HG03558 (cell line): Measurements from ENCODE around the gene TBC1D21.

Experiments
- ATAC-seq: cut with Tn5 transposase; IDR thresholded peaks from one replicate; pipeline ENCODE4 v1.9.1; 2021; ENCODE audit warnings: moderate number of reproducible peaks; ENCODE audit not compliant: unreplicated experiment; ENCODE audit errors: extremely low read depth

The TBC1D21 gene, protein sequence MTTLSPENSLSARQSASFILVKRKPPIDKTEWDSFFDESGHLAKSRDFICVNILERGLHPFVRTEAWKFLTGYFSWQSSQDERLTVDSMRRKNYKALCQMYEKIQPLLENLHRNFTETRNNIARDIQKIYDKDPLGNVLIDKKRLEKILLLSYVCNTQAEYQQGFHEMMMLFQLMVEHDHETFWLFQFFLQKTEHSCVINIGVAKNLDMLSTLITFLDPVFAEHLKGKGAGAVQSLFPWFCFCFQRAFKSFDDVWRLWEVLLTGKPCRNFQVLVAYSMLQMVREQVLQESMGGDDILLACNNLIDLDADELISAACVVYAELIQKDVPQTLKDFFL

DNA sequence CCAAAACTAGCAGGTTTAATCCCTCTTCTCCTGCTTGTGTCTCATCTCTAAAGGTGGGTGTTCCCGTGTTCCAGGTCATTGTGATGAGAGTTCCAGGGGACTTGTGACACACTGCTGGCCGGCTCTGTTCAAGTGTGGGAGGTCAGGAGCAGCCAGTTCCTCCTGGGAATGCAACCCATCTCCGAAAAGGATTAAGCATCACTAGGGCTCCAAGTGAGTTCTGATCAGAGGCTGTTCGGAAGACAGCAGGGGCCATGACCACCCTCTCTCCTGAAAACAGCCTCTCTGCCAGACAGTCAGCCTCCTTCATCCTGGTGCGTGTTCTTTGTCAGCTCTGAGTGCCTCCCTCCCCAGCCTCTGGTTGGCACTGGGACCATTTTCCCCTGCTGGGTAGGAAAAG lies at the start of gene TBC1D21:
TBC1D21 (plus strand) TSS at position 109 of the 400 bp plus-strand sequence; CDS start at position 255, 146 bp downstream.
- ATAC-seq, result no peak

DNA sequence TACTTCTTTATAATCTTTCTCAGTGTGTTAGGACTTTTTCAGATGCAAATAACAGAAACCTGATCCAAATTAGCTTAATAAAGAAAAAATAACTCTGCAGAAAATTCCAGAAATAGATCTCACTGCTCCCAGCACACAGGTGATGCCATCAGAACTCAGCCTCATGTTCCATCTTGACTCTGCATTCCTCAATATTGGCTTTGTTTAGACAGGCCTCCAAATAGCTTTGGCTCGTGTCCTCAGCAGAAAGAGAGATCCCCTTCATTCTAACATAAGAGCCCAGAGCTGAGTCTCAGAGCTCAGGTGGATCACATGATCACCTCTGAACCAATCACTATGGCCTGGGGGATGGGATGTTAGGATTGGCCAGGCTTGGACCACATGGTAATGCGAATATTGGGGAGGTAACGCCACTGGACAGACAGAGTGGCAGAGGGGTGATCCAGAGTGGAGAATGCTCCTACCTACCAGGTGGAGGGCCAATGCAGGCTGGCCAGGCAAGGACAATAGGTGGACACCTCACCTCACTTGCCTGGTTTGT lies 46.6 kb upstream of the TBC1D21 start:
- ATAC-seq, result no peak

DNA sequence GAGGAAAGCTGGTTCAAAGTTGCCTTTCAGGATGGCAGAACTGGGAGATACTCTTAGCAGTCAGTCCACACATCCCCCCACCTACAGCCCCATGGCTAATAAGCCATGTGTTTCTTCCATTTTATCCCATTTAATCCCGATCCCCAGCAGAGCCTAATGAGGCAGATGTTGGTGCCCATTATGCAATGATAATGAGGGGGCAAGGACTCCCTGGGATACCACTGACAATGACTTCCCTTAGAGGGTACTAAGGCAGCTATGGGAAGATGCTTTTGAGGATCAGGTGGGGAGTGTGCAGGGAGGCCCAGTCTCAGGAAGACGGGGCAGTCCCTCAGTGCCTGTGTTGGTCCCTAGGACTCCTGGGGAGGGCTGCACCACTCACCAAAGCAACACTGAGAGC lies 43.8 kb upstream of the TBC1D21 start:
- ATAC-seq, result no peak

DNA sequence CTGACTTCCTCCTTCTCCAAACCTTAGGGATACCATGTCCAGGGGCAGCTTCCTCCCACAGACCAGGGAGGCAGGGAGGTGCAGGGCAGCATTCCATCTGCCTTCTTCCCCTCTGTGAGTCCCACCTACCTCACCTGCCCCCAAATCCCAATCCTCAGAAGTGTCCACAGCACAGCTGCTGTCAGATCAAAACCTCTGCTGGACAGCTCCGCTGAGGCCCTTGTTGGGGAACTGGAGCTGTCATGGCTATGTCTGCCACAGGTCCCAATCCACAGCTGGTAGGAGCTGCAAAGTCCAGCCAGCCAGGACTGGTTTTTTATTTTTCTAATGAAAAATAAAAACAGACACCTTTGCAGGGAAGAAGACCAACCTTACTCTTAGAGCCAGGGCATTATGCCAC lies 40.7 kb upstream of the TBC1D21 start:
- no peak for ATAC-seq

DNA sequence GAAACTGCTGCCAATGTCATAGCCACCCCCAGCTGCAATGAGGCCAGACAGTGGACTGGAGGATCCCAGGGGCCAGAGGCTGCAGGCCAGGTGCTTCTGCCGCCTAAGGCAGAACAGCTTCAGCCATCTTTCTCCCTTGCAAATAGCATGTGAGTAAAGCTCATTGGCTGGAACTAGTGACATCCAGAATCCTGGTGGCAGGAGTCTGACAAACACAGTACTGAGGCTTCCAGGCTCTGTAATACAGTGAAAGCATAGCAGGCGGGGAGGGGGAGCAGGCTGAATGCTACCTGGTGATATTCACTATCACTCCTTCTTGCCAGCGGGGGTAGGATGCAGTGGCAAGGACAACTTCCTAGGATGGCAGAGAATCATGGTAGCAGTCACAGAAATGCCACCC lies 36.5 kb upstream of the TBC1D21 start:
- ATAC-seq, result no peak

DNA sequence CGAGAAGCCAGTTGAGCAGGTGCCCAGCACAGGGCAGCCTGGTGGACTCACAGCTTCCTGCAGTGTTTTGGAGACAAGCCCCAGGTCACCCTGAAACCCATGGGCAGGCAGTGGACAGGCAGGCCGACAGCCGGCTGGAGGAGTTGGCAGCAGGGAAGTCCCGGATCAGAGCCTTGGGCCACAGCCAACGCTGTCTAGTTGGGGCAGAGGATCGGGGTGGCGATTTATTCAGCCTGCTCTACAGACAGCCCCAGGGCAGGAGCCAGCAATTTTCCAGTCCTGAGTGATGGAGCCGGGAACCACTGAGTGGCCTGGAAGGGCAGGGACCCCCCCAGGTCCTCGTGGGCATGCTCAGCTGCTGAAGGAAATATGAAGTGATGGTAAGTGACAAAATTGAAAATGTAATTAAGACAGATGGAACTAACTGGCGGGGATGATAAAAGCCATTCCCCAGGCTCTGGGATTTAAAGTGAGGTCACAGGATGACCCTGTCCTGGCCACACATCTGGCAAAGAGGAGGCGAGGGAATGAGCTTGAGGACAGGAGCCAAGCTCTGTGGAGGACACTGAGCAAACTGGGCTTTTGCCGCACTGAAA lies 34.4 kb upstream of the TBC1D21 start:
- no peak for ATAC-seq

DNA sequence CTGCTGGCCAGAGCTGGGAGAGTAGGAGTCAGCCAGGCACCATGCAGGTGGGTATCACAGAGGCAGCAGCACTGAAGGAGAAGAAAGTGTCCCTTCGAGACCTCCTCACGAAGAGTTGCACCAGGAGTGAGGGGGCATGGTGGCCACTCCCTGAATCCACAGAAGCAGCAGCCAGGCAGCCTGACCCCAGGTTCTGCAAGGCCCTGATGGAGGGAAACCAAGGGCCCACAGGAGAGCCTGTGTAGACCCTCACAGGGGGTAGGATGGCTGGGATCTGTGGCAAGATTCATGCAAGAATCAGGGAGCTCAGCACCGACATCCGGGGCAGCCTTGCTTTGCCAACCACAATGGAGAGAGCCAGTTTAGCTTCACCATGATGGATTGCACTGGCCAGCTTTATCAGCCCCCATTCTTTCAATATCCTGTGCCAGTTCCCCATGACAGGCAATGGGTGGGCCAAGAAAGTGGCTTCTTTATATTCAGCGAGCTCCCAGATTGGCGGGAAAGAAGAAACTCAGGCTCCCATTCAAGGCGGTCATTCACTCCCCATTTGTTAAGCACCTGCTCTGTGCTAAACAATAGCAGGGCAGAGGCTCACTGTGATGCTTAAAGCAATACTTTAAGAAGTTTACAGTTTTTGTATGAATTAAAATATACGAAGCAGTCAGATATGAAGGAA lies 33.5 kb upstream of the TBC1D21 start:
- no peak for ATAC-seq

DNA sequence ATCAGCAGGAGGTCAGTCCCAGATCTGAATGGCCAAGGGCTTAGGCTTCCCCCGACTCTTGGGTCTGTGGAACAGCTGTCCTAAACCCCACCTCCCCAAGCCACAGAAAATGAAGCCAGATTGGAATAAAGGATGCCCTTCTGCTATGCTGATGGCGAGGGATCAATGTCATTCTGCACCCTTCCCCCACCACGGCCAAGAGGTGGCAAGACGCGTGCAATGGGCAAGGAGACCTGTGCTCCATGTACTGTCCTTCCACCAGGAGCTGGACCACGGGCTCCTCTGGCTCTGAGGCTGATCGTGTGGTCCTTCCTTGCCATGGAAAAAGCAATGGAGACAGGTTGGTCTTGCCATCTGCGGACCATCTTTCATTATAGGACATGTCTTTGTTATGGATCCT lies 32.6 kb upstream of the TBC1D21 start:
- ATAC-seq, result no peak

DNA sequence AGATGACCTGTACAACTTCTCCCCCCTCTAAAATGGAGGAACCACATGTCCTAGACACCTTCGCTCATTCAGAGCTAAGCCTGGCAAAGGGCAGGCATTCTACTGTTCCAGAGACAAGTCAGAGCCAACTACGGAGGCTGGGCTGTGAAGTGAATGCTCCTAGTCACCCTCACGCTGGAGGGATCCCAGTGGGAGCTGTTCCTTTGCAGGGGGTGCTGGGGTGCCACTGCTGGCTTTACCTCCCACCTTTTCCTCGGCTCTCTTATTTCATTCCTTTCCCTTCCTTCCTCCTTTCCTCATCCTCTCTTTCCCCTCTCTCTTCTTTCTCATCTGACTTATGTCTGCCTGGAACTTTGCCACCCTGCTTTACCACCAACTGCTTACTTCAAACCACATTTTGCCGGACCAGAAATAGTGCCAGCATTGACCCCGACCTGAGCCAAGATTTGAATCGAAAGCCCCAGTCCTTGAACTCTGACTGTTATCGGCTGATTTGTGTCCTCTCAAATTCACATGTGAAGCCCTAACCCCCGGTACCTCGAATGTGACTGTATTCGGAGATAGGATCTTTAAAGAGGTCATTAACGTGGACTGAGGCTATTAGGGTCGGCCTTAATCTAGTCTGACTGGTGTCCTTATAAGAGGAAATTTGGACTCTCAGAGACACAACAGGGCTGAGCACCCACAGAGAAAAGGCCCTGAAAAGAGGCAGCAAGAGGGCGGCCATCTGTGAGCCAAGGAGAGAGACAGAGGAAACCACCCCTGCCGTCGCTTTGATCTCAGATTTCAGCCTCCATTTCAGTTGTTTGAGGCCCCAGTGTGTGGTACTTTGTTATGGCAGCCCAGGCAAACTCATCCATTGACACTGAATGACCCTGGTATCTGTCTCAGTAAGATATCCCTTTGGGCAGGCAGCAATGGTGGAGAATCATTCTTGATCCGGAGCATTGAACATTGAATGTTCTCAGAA lies 31.3 kb upstream of the TBC1D21 start:
- ATAC-seq, result no peak

DNA sequence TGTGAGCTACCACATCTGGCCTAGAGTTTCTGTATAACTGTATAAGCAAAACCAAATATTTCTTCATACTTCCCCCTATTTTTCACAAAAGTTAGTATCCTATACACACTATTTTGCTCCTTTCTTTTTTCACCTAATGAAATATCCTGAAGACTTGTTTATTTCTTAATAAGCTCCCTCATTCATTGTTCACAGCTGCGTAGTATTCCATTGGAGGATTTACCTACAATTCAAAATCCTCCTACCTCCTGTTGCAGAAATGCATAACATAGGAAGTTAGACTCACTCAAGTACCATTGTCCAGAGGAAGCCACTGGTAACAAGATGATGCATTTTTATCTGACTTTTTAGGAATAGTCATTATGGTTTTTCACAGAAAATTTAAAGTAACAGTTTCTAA lies 29.6 kb upstream of the TBC1D21 start:
- ATAC-seq, result no peak

DNA sequence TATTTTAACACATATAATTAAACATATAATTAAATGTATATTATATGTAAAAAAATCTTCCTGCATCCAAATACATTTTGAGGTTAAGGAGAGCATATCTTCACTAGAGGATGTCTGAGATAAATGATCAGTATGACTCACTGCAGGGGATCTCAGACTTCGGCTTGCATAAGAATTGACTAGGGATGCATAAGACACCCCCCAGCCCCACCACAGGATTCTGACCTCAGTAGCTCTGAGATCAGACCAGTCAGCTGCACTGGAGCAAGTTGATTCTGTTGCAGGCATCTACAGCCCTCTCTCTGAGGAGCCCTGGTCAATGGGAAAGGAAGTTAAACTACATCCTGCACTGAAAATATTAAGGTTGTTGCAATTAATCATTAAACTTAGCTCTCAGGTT lies 29.0 kb upstream of the TBC1D21 start:
- no peak for ATAC-seq

DNA sequence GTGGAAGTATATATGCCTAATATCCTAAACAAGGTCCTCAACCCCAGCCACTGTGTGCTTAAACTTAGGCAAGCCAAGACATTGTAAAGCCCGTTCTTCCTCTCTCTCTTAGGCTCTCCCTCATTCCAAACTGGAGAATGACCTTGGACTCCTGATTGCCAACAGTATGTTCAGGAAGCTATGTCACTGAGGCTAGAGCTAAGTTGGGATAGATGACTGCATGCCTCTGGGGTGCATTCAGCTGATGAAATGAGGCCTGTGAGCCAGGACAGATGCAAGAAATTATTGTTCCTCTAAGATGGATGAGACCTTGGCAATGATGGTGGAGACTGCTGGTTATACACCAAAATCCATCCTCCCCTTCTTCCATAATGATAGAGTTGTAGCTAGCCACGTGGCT lies 27.9 kb upstream of the TBC1D21 start:
- no peak for ATAC-seq

DNA sequence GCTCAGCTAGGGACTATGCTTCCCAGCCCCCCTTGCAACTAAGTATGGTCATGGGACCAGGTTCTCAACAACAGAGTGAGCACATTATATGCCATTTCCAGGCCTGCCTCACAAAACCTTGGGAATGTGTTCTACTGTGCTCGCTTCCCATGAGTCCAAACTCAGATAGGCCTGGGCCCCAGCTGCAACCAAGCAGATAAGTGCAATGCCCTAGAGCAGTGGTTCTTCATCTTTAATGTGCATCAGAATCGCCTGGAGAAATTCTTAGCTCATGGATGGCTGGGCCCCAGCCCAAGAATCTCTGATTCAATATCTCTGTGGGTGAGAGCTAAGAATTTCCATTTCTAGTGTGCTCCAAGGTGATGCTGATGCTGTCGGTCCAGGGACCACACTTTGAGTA lies 27.5 kb upstream of the TBC1D21 start:
- no peak for ATAC-seq

DNA sequence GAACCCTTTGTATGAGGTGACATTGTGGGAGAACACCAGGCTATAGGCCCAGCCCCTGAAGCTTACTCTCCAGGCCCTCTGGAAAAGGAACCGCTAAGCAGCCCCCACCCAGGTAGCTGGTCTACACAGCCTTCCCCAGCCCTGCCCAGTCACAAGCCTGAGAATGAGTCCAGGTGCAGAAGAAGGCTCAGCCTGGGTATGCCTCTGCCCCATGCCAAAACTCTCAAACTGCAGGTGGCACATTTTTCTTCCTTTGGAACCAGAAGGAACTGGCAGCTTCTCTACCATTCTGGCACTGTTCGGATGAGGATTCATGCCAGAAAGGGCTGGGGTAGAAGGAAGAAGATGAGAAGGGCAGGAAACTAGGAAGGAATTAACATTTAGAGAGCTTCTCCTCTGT lies 23.7 kb upstream of the TBC1D21 start:
- ATAC-seq, result no peak

DNA sequence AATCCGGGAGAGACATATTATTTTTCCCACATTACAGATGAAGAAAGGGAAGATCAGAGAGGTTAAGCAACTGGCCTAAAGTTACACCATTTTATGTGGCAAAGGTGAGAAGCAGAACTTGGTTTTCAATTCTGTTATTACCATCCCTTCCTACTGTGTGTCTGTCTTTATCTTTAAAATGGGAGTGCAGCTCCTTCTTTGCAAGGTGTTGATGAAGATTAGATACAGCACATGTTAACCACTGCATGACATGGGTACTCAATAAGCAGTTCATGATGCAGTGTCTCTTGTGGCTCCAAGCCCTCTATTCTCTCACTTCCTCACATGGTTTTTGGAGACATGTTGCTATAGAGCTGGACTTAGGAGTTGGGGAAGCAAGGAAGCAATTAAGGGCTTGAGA lies 23.1 kb upstream of the TBC1D21 start:
- ATAC-seq, result no peak

DNA sequence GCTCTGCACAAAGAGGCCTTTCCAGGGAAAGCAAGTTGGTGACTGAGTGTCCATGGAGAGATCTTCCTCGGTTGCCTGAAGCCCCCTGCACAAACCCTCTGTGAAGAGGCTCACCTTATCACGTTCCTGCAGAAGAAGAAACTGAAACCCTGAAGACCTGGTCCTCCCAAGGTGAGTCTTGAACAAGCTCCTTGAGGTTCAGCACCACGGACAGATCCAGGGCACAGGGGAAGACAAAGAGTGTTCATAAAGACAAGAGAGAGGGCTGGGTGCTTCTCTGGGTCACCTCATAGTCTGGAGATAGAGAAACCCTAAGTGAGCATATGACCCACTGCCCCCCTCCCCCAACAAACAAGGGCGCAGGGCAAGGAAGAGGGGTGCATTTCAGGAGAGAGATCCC lies 21.7 kb upstream of the TBC1D21 start:
- ATAC-seq, result no peak

DNA sequence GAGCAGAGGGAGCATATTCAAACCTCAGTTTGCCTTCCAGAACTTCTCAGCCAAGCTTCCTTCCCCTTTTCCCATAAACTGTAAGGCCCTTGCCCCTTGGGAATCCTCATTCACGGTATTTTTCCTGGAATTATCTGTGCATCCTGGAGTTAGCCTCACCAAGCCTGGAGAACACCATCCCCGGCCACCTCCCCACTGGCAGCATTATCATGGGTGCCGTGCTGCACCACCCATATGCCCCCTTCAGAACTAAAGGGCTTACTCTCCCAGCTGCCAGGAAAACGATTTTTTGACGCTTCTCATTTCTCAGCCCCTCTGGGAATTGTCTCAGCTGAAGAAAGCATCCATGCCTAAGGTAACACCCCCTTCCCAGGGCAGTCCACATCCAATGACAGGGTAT lies 20.9 kb upstream of the TBC1D21 start:
- ATAC-seq, result no peak

DNA sequence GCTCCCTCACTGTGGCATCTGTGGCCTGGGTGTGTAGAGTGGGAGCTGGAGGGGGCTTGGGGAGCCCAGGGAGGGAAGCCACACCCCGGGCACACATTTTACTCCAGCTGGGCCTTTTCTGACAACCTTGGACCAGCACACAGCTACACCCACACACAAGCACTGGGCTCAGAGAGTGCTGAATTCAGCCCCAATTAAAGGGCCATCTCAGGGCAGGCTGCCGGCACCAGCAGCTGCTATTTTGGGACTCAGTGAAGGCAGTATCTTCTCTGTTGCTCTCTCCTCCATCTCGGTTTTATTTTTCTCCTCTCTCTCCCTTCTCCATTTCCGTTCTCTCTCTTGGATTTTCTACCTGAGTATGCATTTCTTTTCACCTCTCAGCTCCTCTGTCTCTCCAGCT lies 19.1 kb upstream of the TBC1D21 start:
- ATAC-seq, result no peak

DNA sequence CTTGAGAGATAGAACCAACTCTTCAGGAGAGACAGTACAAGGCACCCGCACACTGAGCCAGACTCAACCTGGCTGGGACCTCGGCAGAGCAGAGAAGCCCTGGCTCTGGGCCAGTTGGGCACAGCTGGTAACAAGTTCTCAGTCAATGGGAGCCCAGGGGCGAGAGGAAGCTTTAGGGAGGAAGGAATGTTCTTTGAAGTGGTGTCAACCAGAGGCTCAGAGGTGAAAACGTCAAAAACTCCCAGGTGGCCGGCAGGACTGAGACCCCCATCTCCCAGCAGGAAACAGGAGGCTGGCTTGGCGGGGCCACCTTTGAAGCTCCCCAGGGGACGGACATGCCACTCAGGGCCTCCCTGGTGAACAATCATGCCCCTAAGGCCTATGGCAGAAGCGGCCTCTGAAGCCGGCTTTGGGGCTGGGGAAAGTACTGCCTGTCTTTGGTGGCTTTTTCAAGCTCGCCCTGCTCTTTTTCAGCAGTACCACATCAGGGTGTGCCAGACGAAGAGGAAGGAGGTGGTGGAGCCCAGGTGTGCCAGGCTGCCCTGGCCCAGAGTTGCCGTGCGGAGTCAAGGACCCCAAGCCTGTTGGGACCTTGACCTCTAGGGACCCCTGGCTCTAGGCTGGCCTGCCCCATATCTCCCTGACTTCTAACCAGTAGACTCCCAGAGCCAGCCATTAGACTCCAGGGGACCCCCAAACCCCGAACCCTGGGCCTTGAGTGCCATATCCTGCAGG lies 16.7 kb upstream of the TBC1D21 start:
- ATAC-seq, result no peak
